Lung (tissue), 12 donors: ENCODE results near the gene PRKAR2A. TPM values are rescaled to one million over a fixed set of nuclear protein-coding genes. Genes with fewer than 3 reads are reported as not detected.
"Not testable (repeated sequence)": the region's sequence is repeated elsewhere in the genome, so short reads cannot be mapped to it uniquely, and the experiment has no call there.

Experiments used
- ATAC-seq: fragments of 200-7000 bp; cut with Tn5 transposase; one replicate; pipeline ENCODE4 v1.9.1; 2020; ENCODE audit warnings: moderate number of reproducible peaks; ENCODE audit not compliant: insufficient read depth, low FRiP score
- DNase-seq, 3 donors: peaks; one replicate each; pipeline ENCODE4 v3.0.0-alpha.2; 2013 to 2017
- H3K27ac ChIP-seq, 2 donors: one replicate each; pipeline ENCODE4 v1.5.1; 2013; ENCODE audit warnings: mild to moderate bottlenecking in 2 of 2, moderate library complexity in 2 of 2, control low read depth in 1 of 2, inconsistent platforms in 1 of 2, low read depth in 1 of 2, low read length in 1 of 2
- H3K27me3 ChIP-seq, 3 donors: one replicate each; pipeline ENCODE4 v1.5.1; 2013; ENCODE audit warnings: low read length in 2 of 3; ENCODE audit not compliant: control insufficient read depth in 3 of 3, insufficient read depth in 3 of 3
- H3K36me3 ChIP-seq, 4 donors: one replicate each; pipeline ENCODE4 v1.5.1; 2013; ENCODE audit warnings: low read length in 4 of 4, mild to moderate bottlenecking in 1 of 4, moderate library complexity in 1 of 4; ENCODE audit not compliant: control insufficient read depth in 4 of 4, insufficient read depth in 4 of 4
- H3K4me1 ChIP-seq, 5 donors: one replicate each; pipeline ENCODE4 v1.5.1; 2013; ENCODE audit warnings: low read length in 5 of 5, mild to moderate bottlenecking in 2 of 5, moderate library complexity in 1 of 5; ENCODE audit not compliant: control insufficient read depth in 5 of 5, insufficient read depth in 5 of 5
- H3K4me3 ChIP-seq: one replicate; pipeline ENCODE4 v1.5.1; 2013; ENCODE audit warnings: mild to moderate bottlenecking, control low read depth, moderate library complexity
- H3K9ac ChIP-seq, 2 donors: one replicate each; pipeline ENCODE4 v1.5.1; 2013; ENCODE audit warnings: low read length in 2 of 2, control low read depth in 1 of 2; ENCODE audit not compliant: insufficient read depth in 1 of 2
- H3K9me3 ChIP-seq, 4 donors: one replicate each; pipeline ENCODE4 v1.5.1; 2013; ENCODE audit warnings: low read length in 3 of 4, mild to moderate bottlenecking in 1 of 4, moderate library complexity in 1 of 4; ENCODE audit not compliant: control insufficient read depth in 4 of 4, insufficient read depth in 3 of 4
- CTCF ChIP-seq: IDR thresholded peaks from 2 replicates; pipeline ENCODE4 v1.5.1; 2012; ENCODE audit warnings: mild to moderate bottlenecking; ENCODE audit errors: control extremely low read depth, extremely low read depth
- WGBS, 2 donors: extraction: QIAGEN DNeasy Blood & Tissue Kit; methylation state at CpG; one replicate each; pipeline ENCODE4 v1.1.7; 2013; 5-methylcytosine and 5-hydroxymethylcytosine counted together
- polyA plus RNA-seq, 2 donors: library from polyadenylated mRNA; stranded (reverse); fragments of 200-250 nt; gene quantifications; one replicate each; pipeline ENCODE4 v1.2.1, GENCODE V29; 2013
- total RNA-seq, 2 donors: library from RNA; depleted of rRNA in 1 of 2; stranded (reverse); fragments of >200 nt in 1 of 2; gene quantifications; one replicate each; pipeline ENCODE4 v1.2.1, GENCODE V29; 2014 to 2021
- donor health status: control.
- donor health status: control.
- donor health status: Bipolar disorder and iron deficiency.
- donor health status: healthy.
- donor health status: DM: yes; HTN: yes; CAD: no.

The PRKAR2A gene
- total and polyA plus RNA-seq, 4 donors, result 10.3 to 72.8 (median 20.4) TPM

DNA sequence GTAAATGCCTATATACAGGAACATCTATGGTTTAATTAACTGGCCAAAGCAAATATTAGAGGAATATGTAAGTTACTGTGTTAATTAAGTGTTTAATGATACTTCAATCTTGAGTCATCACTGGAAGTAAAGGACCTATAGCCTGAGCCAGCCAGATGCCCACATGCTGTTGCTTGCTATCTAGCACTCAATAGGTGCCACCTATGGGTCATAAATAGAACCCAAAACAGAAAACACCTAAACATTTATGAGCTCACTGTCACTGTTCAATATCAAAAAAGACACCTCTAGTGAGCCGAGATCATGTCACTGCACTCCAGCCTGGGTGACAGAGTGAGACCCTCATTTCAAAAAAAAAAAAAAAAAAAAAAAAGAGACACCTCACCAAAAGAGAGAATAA lies 82.3 kb downstream of the PRKAR2A start:
- Histone ChIP-seq H3K9me3 (no peaks in the 10 kb centered on the region), H3K27ac (no peak overlapping the region), H3K4me1 (no peaks in the 10 kb centered on the region), H3K9ac (no peak overlapping the region), H3K4me3 (no peak overlapping the region), H3K36me3 (peaks cover 0 to 26% (median 9%) of the 10 kb centered on the region in 4 donors), H3K27me3 (no peaks in the 10 kb centered on the region)
- 94 to 96% methylated on average over 1 of the region's 1 CpG for WGBS, 2 donors
- ATAC-seq (no peak), DNase-seq (peak in 1 of 3 donors; percentile 26)
- TF ChIP-seq CTCF, result no peak

GRCh38 chr3:48762816-48763215 lies 84.9 kb downstream of the PRKAR2A start:
- H3K27me3 ChIP-seq, result no peaks in the 10 kb centered on the region
- no peaks in the 10 kb centered on the region for H3K9me3 ChIP-seq
- no peak for TF ChIP-seq CTCF
- H3K4me1 ChIP-seq, result no peaks in the 10 kb centered on the region
- no peak overlapping the region for H3K9ac ChIP-seq
- H3K36me3 ChIP-seq, result peaks cover 0 to 24% (median 6%) of the 10 kb centered on the region in 4 donors
- 75 to 79% methylated on average over 3 of the region's 3 CpGs for WGBS, 2 donors
- no peak overlapping the region for H3K4me3 ChIP-seq
- DNase-seq (no peak), ATAC-seq (no peak)
- no peak overlapping the region for H3K27ac ChIP-seq

DNA sequence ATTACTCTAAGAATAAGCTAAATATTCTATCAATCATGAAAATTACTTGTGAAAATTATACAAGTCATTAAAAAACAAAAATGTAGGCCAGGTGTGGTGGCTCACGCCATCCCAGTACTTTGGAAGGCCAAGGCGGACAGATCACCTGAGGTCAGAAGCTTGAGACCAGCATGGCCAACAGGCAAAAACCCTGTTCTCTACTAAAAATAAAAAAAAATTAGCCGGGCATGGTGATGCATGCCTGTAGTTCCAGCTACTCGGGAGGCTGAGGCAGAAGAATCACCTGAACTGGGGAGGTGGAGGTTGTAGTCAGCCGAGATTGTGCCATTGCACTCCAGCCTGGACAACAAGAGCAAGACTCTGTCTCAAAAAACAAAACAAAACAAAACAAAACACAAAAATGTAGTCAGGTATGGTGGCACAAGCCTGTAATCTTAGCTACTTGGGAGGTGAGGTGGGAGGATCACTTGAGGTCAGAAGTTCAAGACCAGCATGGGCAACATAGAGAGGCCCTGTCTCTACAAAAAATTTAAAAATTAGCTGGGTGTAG lies 87.6 kb downstream of the PRKAR2A start:
- not testable (repeated sequence) for H3K4me3 ChIP-seq, H3K27ac ChIP-seq, H3K9ac ChIP-seq, H3K27me3 ChIP-seq, ATAC-seq, DNase-seq, H3K4me1 ChIP-seq, H3K9me3 ChIP-seq
- peaks cover 0 to 22% (median 4%) of the 10 kb centered on the region in 4 donors for H3K36me3 ChIP-seq
- WGBS, 2 donors, result 95 to 99% methylated on average over 5 of the region's 5 CpGs

DNA sequence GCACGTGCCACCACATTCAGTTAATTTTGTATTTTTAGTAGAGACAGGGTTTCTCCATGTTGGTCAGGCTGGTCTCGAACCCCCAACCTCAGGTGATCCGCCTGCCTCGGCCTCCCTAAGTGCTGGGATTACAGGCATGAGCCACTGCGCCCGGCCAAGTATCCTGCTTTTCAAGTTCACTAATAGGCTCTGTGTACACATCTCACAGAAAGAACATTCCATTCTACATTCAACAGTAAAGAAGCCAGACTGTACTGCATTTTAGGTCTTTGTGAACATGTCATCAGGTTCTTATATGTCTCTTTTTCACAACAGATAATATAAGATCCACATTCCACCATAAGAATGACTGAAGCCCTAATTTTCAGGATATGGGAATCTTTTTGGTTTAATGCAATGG lies 88.1 kb downstream of the PRKAR2A start:
- H3K27me3 ChIP-seq, H3K4me3 ChIP-seq, H3K27ac ChIP-seq, H3K4me1 ChIP-seq, H3K9ac ChIP-seq, ATAC-seq, DNase-seq, H3K9me3 ChIP-seq: not testable (repeated sequence)
- H3K36me3 ChIP-seq, result peaks cover 0 to 18% (median 3%) of the 10 kb centered on the region in 4 donors
- WGBS, 2 donors, result 78 to 93% methylated on average over 6 of the region's 6 CpGs
